Calu3 (cell line): ENCODE data around the gene HDAC8. TPM values are rescaled to one million over a fixed set of nuclear protein-coding genes. Genes with fewer than 3 reads are reported as not detected.
"Not testable (repeated sequence)": the region's sequence is repeated elsewhere in the genome, so short reads cannot be mapped to it uniquely, and the experiment has no call there.

Source experiments
- BruUV-seq: library from RNA; stranded (reverse); fragments of 400-500 nt; replicated peaks from 2 replicates; lab custom pipeline; 2021; lab: Mats Ljungman, UMichigan
- CTCF ChIA-PET: fragments of 300-600 bp; sonication (Branson Sonifier 250); formaldehyde crosslinking; loops from one replicate; lab custom pipeline; 2022; ENCODE audit warnings: antibody characterized with exemption; lab: Charles Lee
- DNase-seq: peaks from one replicate; pipeline ENCODE4 v3.0.0; 2022
- H3K27ac Mint-ChIP-seq: one replicate; pipeline ENCODE4 v1.8.0; 2022; ENCODE audit warnings: mixed read lengths; ENCODE audit not compliant: unreplicated experiment
- H3K27me3 Mint-ChIP-seq: one replicate; pipeline ENCODE4 v1.8.0; 2022; ENCODE audit warnings: mixed read lengths; ENCODE audit not compliant: unreplicated experiment
- H3K36me3 Mint-ChIP-seq: one replicate; pipeline ENCODE4 v1.8.0; 2022; ENCODE audit warnings: mild to moderate bottlenecking, moderate library complexity, mixed read lengths; ENCODE audit not compliant: insufficient read depth, unreplicated experiment
- H3K4me1 Mint-ChIP-seq: one replicate; pipeline ENCODE4 v1.8.0; 2022; ENCODE audit warnings: mild to moderate bottlenecking, low read depth, mixed read lengths; ENCODE audit not compliant: unreplicated experiment
- H3K4me3 Mint-ChIP-seq: one replicate; pipeline ENCODE4 v1.8.0; 2022; ENCODE audit warnings: mild to moderate bottlenecking, low read depth, moderate library complexity, mixed read lengths; ENCODE audit not compliant: unreplicated experiment
- H3K9me3 Mint-ChIP-seq: one replicate; pipeline ENCODE4 v1.8.0; 2022; ENCODE audit warnings: low read depth, mixed read lengths; ENCODE audit not compliant: unreplicated experiment
- CTCF ChIP-seq: fragments of 200-600 bp; IDR thresholded peaks from one replicate; pipeline ENCODE4 v1.8.0; 2022; ENCODE audit warnings: antibody characterized with exemption; ENCODE audit not compliant: unreplicated experiment
- intact Hi-C: fragments of 100-400 bp; cut with micrococcal nuclease; formaldehyde crosslinking; loops from one replicate; pipeline ENCODE4 v1.10.0; 2022; ENCODE audit not compliant: unreplicated experiment
- total RNA-seq: library from RNA; stranded (reverse); gene quantifications from 2 replicates; pipeline ENCODE4 v1.2.3, GENCODE V29; 2022

The HDAC8 gene
- total RNA-seq, 1 experiment from 2014 or later: 52.5 TPM

DNA sequence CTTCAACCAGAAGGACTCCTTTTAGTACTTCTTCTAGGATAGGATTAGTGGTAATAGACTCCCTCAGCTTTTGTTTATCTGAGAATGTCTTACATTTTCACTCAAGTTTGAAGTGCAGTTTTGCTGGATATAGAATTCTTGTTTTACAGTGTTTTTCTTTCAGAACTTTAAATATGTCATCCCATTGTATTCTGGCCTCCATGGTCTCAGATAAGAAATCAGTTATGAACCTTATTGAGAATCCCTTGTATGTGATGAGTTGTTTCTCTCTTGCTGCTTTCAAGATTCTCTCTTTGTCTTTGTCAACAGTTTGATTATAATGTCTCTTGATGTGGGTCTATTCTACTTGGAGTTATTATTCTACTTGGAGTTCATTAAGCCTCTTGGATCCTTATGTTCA lies 150.8 kb downstream of the HDAC8 start:
- CTCF ChIA-PET: no interaction called here

GRCh38 chrX:72409993-72410392 lies 162.7 kb downstream of the HDAC8 start:
- Mint-ChIP-seq H3K27me3 (no peaks in the 10 kb centered on the region), H3K9me3 (no peaks in the 10 kb centered on the region)
- no peak for DNase-seq

More for the DNA sequence above, 150.8 kb downstream of the HDAC8 start:
- intact Hi-C loops: no loop called here
- DNase-seq: no peak
- Mint-ChIP-seq H3K27ac (no peak overlapping the region), H3K27me3 (no peaks in the 10 kb centered on the region), H3K4me1 (peaks cover 13% of the 10 kb centered on the region), H3K9me3 (peaks cover 12% of the 10 kb centered on the region), H3K4me3 (no peak overlapping the region), H3K36me3 (no peaks in the 10 kb centered on the region)
- TF ChIP-seq CTCF: no peak
- BruUV-seq: no TSS peak

DNA sequence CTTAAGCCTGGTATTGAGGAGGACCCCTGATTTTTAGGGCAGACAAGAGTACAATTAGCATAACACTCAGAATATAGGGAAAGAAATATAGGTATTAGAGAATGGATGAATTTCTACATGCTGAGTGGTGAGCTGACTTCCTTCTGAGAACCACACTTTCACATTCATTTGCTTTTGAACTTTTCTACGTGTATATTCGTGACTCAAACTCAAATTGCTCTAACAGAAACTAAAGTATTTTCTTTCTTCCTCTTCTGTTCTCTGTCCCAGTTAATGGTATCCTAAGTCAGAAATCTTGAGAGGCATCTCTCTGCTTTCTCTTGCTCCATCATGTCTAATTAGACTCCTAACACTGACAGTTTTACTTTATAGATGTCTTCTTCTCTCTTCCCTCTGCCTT lies 163.8 kb downstream of the HDAC8 start:
- Mint-ChIP-seq H3K27me3 (no peaks in the 10 kb centered on the region), H3K4me1 (no peaks in the 10 kb centered on the region), H3K9me3 (no peaks in the 10 kb centered on the region), H3K36me3 (no peaks in the 10 kb centered on the region), H3K4me3 (no peak overlapping the region), H3K27ac (no peak overlapping the region)
- BruUV-seq: no TSS peak
- intact Hi-C loops: no loop called here
- TF ChIP-seq CTCF: no peak
- DNase-seq: no peak
- CTCF ChIA-PET: no interaction called here

More at GRCh38 chrX:72409993-72410392, 162.7 kb downstream of the HDAC8 start:
- no peaks in the 10 kb centered on the region for H3K36me3 Mint-ChIP-seq
- H3K27ac Mint-ChIP-seq: no peak overlapping the region
- no peak for TF ChIP-seq CTCF
- BruUV-seq: no TSS peak
- no peaks in the 10 kb centered on the region for H3K4me1 Mint-ChIP-seq
- H3K4me3 Mint-ChIP-seq: no peak overlapping the region
- intact Hi-C loops: no loop called here
- CTCF ChIA-PET: no interaction called here

DNA sequence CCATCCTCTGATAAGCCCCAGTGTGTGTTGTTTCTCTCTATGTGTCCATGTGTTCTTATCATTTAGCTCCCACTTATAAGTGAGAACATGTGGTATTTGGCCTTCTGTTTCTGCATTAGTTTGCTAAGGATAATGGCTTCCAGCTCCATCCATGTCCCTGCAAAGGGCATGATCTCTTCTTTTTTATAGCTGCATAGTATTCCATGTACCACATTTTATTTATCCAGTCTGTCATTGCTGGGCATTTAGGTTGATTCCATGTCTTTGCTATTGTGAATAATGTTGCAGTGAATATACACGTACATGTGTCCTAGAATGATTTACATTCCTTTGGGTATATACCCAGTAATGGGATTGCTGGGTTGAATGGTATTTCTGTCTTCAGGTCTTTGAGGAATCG lies 167.5 kb downstream of the HDAC8 start:
- H3K4me1 Mint-ChIP-seq, H3K4me3 Mint-ChIP-seq, intact Hi-C loops, H3K9me3 Mint-ChIP-seq, H3K36me3 Mint-ChIP-seq, H3K27ac Mint-ChIP-seq, H3K27me3 Mint-ChIP-seq, CTCF ChIA-PET, DNase-seq, BruUV-seq: not testable (repeated sequence)

DNA sequence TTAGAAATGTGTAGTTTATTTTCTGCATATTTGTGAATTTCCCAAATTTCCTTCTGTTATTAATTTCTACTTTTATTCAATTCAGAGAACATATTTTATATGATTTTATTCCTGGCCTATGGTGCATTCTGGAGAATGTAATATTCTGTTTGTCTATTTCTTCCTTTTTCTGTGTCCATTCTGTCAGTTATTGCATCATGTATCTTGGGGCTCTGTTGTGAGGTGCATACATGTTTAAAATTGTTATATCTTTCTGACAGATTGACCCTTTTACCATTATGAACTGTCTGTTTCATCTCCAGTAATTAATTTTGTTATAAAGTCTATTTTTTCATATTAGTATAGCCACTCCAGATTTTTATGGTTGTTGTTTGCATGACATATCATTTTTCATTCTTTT lies 170.0 kb downstream of the HDAC8 start:
- intact Hi-C loops: no loop called here
- Mint-ChIP-seq H3K4me3 (no peak overlapping the region), H3K4me1 (no peaks in the 10 kb centered on the region), H3K9me3 (no peaks in the 10 kb centered on the region), H3K27me3 (no peaks in the 10 kb centered on the region), H3K27ac (no peak overlapping the region), H3K36me3 (no peaks in the 10 kb centered on the region)
- no TSS peak for BruUV-seq
- no peak for DNase-seq
- CTCF ChIA-PET: no interaction called here
- no peak for TF ChIP-seq CTCF
